ENCODE measurements around the gene CAP1.

Gene CAP1

GRCh38 chr1:40059338-40059959 is 18.9 kb downstream of the CAP1 start:
- DNase-seq: peak; percentile 23

- DNase-seq: no peak
Observed at GRCh38 chr1:40059960-40060750, 19.6 kb downstream of the CAP1 start.

GRCh38 chr1:40064797-40065499 is 24.4 kb downstream of the CAP1 start:
- DNase-seq: no peak

- no peak for DNase-seq
Observed at GRCh38 chr1:40067023-40067422, 26.5 kb downstream of the CAP1 start.

- DNase-seq: no peak
Observed at GRCh38 chr1:40067851-40068250, 27.3 kb downstream of the CAP1 start.

GRCh38 chr1:40072142-40072541 is 31.6 kb downstream of the CAP1 start:
- DNase-seq: no peak

GRCh38 chr1:40073062-40073461 is 32.5 kb downstream of the CAP1 start:
- no peak for DNase-seq

- no peak for DNase-seq
Observed at GRCh38 chr1:40075266-40075665, 34.7 kb downstream of the CAP1 start.

- DNase-seq: peak; percentile 84
Observed at GRCh38 chr1:40076895-40077312, 36.4 kb downstream of the CAP1 start.

- DNase-seq: peak; percentile 56
Observed at GRCh38 chr1:40078512-40079333, 38.2 kb downstream of the CAP1 start.

GRCh38 chr1:40079774-40080400 is 39.4 kb downstream of the CAP1 start:
- DNase-seq: no peak

GRCh38 chr1:40081871-40082270 is 41.3 kb downstream of the CAP1 start:
- no peak for DNase-seq

- DNase-seq: peak; percentile 38
Observed at GRCh38 chr1:40084750-40085149, 44.2 kb downstream of the CAP1 start.

- peak; percentile 7 for DNase-seq
Observed at GRCh38 chr1:40090652-40091355, 50.3 kb downstream of the CAP1 start.

GRCh38 chr1:40092241-40092640 is 51.7 kb downstream of the CAP1 start:
- DNase-seq: no peak

GRCh38 chr1:40092706-40093639 is 52.4 kb downstream of the CAP1 start:
- DNase-seq: peak; percentile 50

GRCh38 chr1:40094466-40095110 is 54.1 kb downstream of the CAP1 start:
- no peak for DNase-seq

GRCh38 chr1:40095806-40096205 is 55.3 kb downstream of the CAP1 start:
- DNase-seq: no peak

GRCh38 chr1:40096646-40096976 is 56.1 kb downstream of the CAP1 start:
- DNase-seq: no peak
